SH-SY5Y (cell line): ENCODE results near the gene TES.

Experiments used
- GATA2 ChIP-seq: IDR thresholded peaks from 2 replicates; pipeline ENCODE4 v1.6.1; 2011; ENCODE audit warnings: mild to moderate bottlenecking, low read depth, low read length
- GATA3 ChIP-seq: IDR thresholded peaks from 2 replicates; pipeline ENCODE4 v1.6.1; 2011; ENCODE audit warnings: low read depth, mild to moderate bottlenecking, low read length, moderate library complexity

Gene TES

DNA sequence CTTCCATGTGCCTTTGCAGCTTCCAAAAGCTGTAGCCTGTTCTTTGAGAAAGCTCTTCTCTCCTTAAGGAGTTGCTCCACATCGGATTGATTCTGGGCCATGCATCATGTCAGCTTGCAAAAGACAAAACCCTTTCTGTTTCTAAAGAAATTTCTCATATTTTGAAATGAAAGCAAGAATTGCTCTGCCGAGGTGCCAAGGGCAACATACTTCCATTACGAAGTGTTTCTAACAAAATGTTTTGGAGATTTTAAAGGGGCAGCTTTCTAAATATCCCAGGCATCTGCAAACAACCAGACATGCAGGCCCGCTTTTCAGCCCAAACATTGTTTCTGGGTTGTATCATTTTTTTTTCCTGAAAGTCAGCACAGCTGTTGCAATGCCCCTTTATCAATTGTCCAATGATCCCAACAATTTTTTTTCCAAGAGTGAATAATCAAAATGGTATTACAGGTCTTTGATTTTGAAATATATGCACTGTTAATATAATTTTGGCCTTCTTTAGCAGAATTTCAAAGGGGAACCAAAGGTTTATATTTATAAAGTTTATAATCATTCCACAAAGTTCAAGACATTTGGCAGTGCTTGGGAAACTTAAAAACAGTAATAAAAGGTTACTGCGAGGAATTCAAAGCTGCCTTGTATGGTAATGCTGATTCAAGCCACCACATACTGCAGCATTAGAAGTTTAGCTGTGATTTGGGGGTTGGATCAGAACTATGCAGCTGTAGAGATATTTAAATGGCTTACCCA lies 61.0 kb downstream of the TES start:
- no peak for TF ChIP-seq GATA3
- no peak for TF ChIP-seq GATA2

DNA sequence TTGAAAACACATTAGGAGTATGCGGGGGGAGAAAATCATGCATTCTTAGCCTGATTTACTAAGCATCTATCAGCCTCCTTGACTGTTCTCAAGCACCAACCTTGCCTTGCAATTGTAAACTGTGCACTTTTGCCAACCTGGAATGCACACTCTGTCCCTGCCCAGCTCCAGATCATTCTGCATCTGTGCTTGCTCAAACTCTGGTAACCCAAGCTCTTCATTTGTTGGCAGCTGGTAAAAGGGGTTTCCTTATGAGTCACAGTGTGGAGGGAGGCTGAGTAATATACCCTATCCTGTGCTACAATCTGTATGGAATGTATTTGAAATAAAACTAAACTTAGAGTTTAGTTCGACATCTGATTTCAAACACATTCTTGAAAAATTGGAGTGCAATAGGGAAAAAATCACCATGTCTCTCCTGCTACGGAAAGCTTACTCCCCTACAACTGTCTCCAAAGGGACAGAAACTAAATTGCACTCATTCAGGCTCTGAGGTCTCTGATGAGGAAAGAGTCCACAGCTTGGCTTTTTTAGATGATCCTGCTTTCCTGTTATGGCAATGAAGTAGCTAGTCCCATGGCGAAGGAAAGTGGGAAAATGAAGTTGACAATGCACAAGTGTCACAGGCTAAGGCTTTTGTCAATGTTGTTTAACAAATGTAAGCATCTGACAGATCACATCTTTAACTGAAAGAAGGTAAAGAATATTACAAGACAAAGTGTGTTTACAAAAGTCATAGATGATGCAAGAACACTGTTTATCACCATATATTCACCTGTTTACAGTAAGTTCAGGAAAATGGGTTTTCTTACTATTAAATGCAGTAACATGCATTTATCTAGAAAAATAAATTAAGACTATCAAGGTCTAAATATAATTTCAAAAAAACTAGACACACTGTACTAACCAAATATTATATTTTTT lies 61.9 kb downstream of the TES start:
- TF ChIP-seq GATA3 (no peak), GATA2 (no peak)

DNA sequence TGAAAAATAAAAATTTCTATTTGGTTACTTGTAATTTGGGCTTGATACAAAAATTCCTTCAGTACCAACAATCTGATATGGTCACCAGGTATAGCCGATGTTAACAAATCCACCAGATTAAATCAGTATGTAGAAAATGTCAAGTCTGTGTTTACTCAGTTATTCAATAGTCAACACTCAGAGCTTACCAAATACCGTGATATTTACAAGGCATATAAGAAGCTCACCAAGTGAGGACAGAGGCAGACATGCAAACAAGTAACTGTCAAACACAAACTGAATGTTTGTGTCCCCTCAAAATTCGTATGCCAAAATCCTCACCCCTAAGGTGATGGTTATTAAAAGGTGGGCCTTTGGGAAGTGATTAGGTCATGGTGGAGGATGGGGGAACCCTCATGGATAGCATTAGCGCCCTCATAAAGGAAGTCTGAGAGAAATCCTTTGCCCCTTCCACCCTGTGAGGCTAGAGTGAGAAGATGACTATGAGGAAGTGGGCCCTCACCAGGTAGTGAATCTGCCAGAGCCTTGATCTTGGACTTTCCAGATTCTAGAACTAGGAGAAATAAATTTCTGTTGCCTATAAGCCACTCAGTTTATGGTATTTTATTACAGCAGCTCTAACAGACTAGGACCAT lies 63.1 kb downstream of the TES start:
- no peak for TF ChIP-seq GATA2
- no peak for TF ChIP-seq GATA3

DNA sequence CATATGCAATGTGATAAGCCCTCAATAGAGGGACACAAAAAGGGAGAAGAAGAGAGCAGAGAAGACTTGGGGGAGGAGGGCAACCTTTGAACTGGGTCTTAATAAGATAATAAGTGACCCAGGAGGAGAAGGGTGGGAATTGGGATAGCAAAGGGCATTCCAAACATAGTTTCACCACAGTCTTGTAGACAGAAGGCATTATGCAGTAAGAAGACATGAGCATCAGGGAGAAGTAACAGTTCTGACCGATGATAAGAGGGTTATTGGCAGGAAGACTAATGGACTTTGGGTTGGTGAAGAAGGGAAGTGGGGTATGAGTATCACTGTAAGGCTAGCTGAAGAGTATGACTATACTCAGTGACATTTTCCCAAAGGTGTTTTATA lies 63.6 kb downstream of the TES start:
- TF ChIP-seq GATA2 (no peak), GATA3 (no peak)

DNA sequence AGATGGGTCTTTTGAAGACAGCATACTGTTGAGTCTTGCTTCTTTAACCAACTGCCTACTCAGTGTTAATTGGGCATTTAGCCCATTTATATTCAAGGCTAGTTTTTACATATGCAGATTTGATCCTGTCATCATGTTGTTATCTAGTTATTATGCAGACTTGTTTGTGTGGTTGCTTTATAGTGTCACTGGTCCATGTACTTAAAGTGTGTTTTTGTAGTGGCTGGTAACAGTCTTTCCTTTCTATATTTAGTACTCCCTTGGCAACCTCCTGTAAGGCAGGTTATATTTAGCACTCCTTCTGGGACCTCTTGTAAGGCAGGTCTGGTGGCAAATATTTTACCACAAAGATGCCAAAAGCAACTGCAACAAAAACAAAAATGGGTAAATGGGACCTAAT lies 66.7 kb downstream of the TES start:
- no peak for TF ChIP-seq GATA3
- no peak for TF ChIP-seq GATA2

DNA sequence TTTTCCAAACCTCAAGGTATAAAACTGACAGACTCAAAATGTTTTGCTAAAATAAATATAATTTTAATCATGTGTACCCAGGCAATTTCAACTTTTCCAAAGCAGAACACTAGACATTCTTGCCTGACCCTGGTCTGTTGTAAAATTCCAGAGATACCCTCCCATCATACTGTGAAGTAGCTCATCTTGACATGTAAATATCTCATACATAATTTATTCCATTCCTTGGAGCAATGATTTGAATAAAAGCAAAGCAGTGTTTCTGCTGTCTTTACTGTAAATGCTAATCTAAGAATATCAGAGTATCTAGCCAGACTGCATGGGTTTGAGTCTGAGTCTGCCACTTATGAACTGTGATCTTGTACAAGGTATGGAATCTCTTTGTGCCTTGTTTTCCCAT lies 68.9 kb downstream of the TES start:
- TF ChIP-seq GATA2, result no peak
- TF ChIP-seq GATA3, result no peak

DNA sequence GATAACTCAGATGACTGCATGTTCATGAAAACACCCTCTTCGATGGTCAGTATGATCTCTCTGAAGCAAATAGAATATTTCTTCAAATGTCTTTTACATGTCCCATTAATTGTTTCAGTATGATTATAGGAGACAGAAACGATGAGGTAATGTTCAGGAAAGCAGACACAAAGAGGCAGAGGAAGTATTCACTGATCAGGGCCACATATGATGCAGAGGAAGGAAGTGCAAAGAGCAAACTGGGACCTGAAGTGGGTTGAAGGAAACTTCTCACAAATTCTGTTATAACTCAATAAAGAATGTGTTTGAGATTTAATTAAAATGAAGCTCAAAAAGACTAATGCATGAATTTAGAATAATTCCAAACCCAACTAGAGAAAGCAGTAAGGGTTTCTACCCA lies 70.5 kb downstream of the TES start:
- TF ChIP-seq GATA3 (no peak), GATA2 (no peak)

DNA sequence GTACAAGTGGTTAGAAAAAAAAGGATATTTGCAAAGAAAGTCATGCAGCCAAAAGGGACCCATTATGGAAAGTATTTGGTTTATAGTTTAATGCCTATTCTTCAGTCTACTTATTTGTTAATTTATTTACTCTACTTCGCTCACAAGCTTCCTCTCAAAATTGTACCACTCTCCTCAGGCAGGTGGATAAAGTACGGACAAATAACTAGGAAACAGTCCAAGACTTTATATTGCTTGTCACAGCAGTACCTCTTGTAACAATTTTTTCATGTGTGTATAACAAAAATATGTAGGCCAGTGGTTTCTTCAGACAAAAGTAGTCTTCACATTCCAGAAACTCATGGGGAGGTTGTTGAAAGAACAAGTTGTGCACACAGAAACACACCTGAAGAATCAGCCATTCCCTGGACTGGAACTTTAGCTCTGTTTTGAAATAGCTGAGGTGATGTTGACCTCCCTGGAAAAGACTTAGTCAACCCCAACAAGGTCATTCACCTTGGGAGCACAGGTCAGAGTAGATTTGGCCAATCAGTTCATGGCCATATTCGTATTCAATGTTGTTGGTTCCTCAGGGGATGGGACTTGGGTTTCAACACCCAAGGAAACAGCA lies 73.4 kb downstream of the TES start:
- no peak for TF ChIP-seq GATA2
- no peak for TF ChIP-seq GATA3

DNA sequence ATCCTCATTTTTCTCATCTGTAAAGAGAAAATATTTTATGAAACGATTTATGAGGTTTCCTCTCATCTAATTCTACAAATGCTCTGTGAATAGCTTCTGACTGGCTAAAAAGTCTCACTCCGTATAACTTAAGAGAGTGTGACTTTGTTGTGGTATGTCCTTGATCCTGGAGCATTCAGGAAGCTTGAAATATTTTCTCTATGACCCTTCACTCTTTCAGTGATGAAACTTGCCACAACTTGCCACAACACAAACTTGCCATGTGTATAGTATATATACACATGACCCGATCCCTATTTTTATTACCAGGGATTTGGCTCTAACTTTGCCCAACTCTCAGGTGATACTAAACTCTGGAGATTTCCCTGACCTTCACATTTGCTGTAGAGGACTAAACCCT lies 74.1 kb downstream of the TES start:
- TF ChIP-seq GATA2 (no peak), GATA3 (no peak)

DNA sequence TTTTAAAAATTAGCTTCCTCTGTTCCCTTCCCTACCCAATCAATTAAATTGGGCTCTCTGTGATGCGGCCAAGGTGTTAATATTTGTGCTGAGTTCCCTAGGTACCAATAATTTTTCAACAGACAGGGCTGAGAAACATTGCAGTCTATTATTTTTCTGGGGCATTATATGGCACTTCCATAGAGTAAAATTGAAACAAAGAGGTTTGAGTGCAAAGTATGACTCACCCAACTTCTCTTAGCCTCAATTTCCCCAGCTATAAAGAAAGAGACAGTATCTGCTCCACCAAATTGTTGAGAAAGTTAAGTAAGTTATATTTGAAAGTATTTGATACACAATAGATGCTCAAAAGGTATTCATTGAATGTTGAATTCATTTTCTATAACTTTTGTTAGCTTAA lies 74.9 kb downstream of the TES start:
- TF ChIP-seq GATA2, result no peak
- no peak for TF ChIP-seq GATA3

DNA sequence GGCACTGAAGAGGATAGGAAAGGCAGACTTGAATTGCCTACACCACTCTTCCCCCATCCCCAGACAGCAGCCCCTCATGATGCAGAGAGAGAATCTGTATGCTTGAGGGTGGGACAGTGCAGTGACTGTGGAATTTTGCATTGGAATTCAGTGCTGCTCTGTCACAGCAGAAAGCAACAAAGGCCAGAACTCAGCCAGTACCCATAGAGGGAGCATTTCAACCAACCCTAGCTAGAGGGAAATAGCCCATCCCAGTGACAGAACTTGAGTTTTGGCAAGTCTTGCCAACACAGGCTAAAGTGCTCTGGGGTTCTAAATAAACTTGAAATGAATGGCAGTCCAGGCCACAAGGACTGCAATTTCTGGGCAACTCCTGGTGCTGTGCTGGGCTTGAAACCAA lies 80.4 kb downstream of the TES start:
- TF ChIP-seq GATA2 (no peak), GATA3 (no peak)

DNA sequence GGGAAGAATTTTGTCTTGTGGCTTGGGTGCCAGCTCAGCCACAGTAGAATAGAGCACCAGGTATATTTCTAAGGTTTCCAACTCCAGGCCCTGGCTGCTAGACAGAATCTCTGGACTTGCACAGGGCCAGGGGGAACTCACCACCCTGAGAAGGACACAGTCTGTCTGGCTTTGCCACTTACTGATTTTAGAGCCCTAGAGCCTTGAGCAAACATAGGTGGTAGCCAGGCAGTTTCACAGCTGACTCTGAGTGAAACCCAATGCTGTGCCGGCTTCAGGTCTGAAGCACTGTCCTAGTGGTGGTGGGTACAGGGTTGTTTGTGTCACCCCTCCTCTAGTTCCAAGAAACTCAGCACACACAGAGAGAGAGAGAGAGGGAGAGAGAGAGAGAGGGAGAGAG lies 81.6 kb downstream of the TES start:
- TF ChIP-seq GATA3 (no peak), GATA2 (no peak)

DNA sequence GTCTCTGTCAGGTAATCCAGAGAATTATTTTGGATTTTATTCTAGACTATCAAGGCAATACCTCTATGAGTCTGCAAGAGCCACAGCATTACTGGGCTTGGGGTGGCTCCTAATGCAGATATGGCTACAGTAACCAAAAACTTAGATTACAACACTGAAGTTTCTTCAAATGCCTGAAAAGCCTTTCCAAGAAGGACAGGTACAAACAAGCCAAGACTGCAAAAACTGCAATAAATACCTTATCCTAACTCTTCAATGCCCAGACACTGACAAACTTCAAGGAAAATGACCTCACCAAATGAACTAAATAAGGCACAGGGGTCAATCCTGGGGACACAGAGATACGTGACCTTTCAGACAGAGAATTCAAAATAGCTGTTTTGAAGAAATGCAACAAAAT lies 82.0 kb downstream of the TES start:
- TF ChIP-seq GATA2 (no peak), GATA3 (no peak)

DNA sequence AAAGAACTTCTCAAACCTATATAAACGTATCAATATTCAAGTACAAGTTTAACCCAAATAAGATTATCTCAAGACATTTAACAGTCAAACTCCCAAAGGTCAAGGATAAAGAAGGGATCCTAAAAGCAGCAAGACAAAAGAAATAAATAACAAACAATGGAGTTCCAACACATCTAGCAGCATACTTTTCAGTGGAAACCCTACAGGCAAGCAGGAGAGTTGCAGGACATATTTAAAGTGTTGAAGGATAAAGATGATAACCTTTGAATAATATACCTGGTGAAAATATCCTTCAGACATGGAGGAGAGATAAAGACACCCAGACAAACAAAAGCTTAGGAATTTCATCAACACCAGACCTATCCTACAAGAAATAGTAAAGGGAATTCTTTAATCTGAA lies 82.8 kb downstream of the TES start:
- TF ChIP-seq GATA3, result no peak
- no peak for TF ChIP-seq GATA2
